Globus pallidus (tissue), 1 donor: Measurements from ENCODE around the gene CST3.
A peak's percentile ranks its signal among the peaks of the same experiment; 100 is the strongest.
"Not testable (repeated sequence)": the region's sequence is repeated elsewhere in the genome, so short reads cannot be mapped to it uniquely, and the experiment has no call there.

Experiments
- DNase-seq: peaks from one replicate; pipeline ENCODE4 v3.0.0-alpha.2; 2015; ENCODE audit warnings: low spot score

The CST3 gene

DNA sequence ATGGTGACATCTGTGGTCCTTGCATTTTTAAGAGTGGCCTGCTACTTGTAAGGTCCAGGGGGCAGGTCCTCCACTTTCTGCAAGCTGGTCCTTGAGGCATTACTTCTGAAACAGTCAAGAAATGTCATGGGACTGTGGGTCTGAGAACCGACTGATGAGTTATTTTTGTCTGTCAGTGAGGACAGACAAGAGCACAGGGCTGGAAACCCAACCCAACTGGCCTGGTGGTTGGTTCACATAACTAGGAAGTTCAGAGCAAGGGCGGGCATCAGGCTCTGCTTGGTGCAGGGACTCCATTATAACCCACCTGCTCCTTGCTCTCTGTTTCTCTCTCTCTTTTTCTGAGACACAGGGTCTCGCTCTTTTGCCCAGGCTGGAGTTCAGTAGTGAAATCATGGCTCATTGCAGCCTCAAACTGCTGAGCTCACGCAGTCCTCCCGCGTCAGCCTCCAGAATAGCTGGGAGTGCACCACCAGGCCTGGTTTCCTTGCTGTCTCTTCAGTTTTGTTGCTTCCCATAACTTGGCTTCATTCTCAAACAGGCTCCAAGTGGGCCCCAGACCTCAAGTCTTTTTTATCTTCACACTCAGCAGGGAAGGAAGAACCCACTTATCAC, 9.2 kb downstream of the CST3 start:
- DNase-seq, result no peak

DNA sequence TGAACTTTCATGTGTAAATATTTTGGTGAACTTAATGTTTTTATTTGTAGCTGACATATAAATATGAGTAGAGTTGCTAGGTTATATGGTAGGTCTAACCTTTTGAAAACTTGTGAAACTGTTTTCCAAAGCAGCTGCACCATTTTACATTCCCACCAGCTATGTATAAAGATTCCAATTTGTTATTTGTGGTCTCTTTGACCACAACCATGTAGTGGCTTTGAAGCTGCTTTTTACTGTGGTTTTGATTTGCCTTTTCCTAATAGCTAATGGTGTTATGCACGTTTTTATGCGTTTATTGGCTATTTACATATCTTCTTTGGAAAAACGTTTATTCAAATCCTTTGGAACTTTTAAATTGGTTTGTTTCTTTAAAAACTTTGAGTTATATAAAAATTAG, 10.3 kb downstream of the CST3 start:
- no peak for DNase-seq

DNA sequence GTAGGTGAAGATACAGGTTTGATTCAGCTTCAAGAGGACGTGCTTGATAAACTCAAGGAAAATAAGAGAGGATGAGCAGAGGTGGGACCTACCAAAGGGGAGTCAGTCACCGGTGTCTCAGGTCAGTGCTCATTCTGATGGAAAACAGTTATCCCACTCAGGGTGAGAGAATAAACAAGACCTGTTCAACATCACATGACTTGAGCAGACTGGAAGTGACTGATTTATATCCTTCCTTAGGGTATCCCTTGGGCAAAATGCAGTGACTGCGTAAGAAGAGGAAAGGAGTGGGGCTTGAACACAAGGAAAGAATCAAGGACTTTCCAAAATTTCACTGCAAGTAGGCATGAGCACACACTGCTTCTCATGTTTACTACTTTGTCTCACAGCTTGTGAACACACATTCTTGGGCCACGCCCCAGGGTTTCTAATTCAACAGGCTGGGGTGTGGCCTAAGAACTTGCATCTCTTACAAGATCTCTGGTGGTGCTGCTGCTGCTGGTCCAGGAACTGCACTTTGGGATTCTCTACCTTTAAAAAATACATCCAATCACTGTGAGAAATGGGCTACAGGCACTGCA, 11.6 kb downstream of the CST3 start:
- no peak for DNase-seq

DNA sequence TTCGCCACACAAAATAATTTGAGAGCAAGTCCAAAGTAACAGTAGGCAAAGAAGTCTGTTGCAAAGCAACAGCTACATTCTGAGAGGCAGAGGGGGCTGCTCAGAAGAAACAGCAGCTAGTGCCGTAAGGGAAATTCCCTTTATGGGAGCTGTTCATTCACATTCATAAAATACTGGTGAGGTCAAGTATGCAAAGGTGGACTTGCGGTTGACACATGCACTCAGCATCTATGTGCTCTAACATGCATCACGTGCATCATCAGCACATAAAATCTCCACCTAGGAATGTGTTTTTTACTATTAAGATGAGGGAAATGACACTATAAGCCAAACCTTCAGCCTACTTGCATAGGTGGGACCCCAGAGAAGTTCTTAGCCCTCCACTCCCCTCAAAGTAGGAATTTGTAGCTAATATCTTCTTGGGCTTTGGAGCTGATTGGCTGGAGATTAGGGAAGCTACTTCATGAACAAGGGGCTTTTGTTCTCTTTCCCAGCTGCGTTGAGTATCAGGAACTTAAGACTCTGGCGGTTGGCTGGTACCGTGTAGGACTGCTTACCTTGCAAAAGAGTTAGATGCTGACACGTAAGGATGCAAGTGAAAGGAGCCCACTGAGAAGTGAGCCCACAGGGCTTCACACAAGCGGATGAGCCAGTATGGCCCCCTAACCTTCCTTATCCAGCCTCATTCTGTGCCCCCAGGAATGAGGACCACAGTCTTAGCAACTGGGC, 12.4 kb downstream of the CST3 start:
- no peak for DNase-seq

DNA sequence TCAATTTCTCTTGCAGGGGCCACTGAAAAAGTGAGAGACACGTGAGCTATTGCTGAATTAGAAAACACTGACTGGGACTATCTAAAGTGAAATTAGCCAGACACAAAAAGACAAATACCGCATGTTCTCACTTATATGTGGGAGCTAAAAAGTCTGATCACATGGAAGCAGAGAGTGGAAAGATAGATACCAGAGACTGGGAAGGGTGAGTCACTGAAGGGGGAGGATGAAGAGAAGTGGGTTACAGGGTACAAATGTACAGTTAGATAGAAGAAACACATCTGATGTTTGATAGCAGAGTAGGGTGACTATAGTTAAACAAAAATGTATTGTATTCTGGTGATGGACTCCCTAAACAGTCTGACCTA, 13.4 kb downstream of the CST3 start:
- no peak for DNase-seq

DNA sequence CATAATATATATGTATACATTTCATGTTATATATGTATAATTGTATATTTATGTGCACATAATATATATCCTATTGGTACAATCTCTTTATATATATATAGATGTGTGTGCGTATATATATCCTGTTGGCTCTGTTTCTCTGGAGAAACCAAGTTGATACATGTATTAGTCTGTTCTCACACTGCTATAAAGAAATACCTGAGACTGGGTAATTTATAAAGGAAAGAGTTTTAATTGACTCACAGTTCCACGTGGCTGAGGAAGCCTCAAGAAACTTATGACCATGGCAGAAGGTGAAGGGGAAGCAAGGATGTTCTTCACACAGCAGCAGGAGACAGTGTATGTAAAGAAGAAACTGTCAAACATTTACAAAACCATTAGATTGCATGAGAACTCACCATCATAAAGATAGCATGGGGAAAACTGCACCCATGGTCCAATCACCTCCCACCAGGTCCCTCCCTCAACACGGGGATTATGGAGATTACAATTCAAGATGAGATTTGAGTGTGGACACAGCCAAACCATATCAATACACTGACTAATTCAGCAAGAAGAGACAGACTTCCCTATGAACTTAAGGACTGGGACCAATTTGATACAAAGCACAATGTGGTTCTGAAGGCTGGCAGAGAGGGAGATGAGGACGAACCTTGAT, 14.0 kb downstream of the CST3 start:
- DNase-seq, result no peak

DNA sequence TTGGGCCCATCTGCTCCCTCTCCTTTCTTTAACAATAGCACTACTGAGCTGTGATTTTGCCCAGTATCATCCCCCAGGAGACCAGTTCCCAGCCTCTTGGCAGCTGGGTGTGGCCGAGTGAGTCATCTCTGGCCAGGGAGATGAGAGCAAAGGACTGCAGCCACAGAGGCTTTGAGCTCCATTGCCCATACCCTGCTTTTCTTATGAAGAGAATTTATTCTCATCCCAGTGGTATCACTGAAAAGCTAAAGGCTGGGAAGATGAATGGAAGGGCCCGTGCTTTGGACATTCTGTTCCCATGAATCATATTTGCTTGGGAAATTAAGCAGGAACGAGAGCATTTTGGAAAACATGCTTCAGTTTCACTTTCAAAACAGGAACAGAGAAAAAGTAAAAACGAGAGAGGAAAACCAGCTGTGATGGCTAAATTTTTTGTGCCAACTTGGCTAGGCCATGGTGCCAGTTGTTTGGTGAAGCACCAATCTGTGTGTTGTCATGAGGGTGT, 14.9 kb downstream of the CST3 start:
- no peak for DNase-seq

- not testable (repeated sequence) for DNase-seq
Measured at GRCh38 chr20:23622401-23622800, 15.4 kb downstream of the CST3 start.

DNA sequence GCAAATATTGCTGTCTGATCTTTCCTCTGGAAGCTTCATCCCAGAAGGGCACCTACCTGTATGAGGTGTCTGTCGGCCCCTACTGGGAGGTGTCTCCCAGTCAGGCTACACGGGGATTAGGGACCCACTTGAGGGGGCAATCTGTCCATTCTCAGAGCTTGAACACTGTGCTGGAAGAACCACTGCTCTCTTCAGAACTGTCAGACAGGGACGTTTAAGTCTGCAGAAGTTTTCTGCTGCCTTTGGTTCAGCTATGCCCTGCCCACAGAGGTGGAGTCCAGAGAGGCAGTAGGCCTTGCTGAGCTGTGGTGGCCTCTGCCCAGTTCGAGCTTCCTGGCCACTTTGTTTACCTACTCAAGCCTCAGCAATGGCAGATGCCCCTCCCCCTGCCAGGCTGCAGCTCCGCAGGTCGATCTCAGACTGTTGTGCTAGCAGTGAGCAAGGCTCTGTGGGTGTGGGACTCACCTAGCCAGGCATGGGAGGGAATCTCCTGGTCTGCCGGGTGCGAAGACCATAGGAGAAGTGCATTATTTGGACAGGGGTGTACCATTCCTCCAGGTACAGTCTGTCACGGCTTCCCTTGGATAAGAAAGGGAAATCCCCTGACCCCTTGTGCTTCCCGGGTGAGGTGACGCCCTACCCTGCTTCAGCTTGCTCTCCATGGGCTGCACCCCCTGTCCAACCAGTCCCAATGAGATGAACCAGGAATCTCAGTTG, 16.9 kb downstream of the CST3 start:
- not testable (repeated sequence) for DNase-seq

- DNase-seq, result no peak
Measured at GRCh38 chr20:23614163-23614562, 23.6 kb downstream of the CST3 start.

GRCh38 chr20:23613676-23614075, 24.1 kb downstream of the CST3 start:
- DNase-seq, result no peak

- peak; percentile 61 for DNase-seq
Measured at GRCh38 chr20:23612396-23612795, 25.4 kb downstream of the CST3 start.

DNA sequence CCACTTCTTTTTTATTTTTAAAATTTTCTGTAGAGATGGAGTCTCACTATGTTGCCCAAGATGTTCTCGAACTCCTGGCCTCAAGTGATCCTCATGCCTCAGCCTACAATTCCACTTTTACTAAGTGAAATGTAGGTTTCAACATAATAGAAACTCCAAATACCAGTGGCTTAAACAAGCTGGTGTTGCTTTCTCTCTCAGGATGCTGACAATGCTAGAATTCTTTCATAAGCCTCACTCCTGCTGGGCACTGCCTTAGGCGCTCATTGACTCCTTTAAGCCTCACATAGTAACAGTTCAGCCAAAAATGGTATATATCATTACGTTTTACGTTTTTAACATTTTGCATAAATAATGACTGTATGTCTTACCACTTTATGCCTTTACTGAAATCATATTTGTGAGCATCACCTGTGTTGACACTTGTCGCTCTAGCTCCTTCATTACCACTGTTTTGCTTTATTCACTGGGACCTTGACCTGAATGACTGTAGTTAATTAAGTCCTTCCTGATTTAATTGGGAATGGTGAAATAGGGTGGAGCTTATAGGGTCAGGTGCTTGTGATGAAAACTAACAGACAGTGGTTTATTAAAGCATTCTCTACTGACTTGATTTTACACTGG, 28.2 kb downstream of the CST3 start:
- no peak for DNase-seq

GRCh38 chr20:23608251-23608846, 29.4 kb downstream of the CST3 start:
- DNase-seq, result no peak

DNA sequence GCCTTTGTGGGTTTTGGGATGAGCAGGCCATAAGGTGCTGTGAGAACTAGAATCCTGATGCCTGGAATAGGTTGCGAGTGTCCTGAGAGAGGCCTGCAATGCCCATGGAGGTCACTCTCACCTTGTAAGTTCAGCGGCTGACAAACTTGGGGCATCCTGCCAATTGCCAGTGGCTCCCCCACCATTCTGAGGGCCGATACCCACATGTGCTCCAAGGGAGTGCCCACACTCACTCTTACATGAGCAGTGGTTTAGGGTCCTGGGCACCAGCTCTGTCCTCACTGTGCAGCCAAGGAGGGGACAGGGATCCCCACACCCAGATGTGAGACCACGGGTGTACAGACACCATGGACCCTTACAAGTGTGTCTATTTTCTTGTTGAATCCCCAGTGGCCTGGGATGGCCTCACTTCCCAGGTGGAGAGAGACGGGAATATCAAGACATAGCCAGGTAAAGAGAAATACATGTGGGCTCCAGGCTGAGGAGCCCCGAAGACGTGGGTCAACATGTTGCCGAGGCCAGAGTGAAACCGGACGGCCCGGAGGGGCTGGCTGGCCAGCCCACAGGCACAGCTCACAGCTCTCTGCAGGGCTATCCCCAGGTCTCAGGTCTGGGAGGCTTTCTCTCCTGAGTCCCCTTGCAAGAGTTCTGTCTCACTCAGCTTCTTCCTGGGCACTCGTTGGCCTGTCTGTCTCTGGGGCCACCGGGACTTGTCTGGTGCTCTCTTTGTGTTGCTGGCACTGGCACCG, 30.1 kb downstream of the CST3 start:
- no peak for DNase-seq

- DNase-seq, result peak; percentile 46
Measured at GRCh38 chr20:23606652-23607049, 31.1 kb downstream of the CST3 start.

GRCh38 chr20:23605867-23606651, 31.7 kb downstream of the CST3 start, which contains the start of gene CST9:
TSS of gene CST9 (minus strand) at chr20:23605917. CDS start at chr20:23605864, 53 bp downstream.
- no peak for DNase-seq

DNA sequence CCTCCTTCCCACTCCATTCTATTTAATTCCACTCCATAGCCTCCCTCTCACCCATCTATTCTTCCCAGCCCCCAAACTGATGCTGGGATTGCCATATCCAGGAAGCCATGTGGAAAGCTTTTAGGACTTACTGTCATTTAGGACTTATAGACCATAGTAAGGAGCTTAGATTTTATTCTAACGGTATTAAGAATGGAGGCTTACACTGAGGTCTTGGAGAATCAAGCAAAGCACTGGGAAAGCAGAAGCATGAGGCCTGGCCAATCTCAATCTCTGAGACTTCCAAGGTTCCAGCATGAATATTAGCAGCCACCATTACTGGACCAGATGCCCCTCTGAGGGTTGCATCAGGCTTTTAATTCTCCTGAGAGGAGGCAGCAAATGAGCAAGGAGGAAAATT, 33.4 kb downstream of the CST3 start:
- DNase-seq, result no peak

DNA sequence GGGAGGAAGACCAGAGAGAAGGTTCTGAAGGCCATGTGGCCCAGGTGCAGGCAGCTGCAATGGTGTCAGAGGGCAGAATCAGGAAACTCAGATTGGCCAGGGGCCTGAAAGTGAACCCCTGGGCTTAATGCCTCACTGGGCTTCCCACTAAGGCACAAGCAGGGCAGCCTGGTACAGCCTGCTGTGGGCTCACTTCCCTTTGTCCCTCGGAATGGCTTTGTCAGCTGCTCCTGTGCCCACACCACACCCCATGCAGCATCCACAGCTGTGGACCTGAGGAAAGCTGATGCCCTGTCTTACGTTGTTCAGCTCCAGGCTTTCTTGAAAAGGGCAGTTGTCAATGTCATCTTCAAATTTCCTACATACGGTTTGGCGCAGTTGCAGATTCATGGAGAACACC, 34.4 kb downstream of the CST3 start:
- DNase-seq, result no peak

DNA sequence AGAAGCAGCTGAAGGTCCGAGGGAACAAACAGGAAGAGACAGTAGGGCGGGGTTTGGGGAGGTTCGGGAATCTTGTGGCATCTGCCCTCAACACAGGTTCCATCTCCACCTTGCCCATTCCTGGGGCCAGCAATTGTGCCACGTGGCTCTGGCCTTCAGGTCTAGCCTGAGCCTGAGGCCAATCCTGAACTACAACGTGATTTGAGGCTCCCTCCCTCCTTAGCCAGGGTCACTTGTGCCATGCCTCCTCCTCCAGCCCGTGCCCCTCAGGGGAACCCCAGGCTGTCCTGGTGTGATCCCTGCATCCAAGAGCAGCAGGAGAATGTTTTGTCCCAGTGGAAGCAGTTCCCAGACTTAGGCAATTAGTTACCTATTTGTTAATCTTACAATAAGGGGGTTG, 35.1 kb downstream of the CST3 start:
- DNase-seq, result no peak
